Skeletal muscle satellite cell (primary cell): ENCODE data around the gene RASA1.

Experiments used
- H3K27me3 ChIP-seq: 2 replicates; pipeline ENCODE4 v1.7.0; 2013; ENCODE audit warnings: low read length; ENCODE audit not compliant: control insufficient read depth, insufficient read depth
- H3K36me3 ChIP-seq: 2 replicates; pipeline ENCODE4 v1.7.0; 2013; ENCODE audit warnings: mild to moderate bottlenecking, control low read depth, low read length; ENCODE audit not compliant: insufficient read depth
- H3K4me1 ChIP-seq: 2 replicates; pipeline ENCODE4 v1.7.0; 2013; ENCODE audit warnings: low read length; ENCODE audit not compliant: control insufficient read depth, insufficient read depth
- H3K4me2 ChIP-seq: 2 replicates; pipeline ENCODE4 v1.7.0; 2013; ENCODE audit warnings: mild to moderate bottlenecking, low read length
- H3K4me3 ChIP-seq: 2 replicates; pipeline ENCODE4 v1.7.0; 2013; ENCODE audit warnings: low read length
- H3K9ac ChIP-seq: 2 replicates; pipeline ENCODE4 v1.7.0; 2013; ENCODE audit warnings: mild to moderate bottlenecking, low read depth, low read length, moderate library complexity
- H3K9me3 ChIP-seq: replicated peaks from 2 replicates; pipeline ENCODE4 v1.7.0; 2013; ENCODE audit warnings: mild to moderate bottlenecking, control low read depth, low read length

Gene RASA1

GRCh38 chr5:87321605-87322004, 53.9 kb downstream of the RASA1 start:
- peaks cover 3% of the 10 kb centered on the region for H3K4me1 ChIP-seq

GRCh38 chr5:87322381-87322780, 54.7 kb downstream of the RASA1 start:
- Histone ChIP-seq H3K27me3 (no peaks in the 10 kb centered on the region), H3K4me2 (no peak overlapping the region), H3K9ac (no peak overlapping the region)

More at GRCh38 chr5:87321605-87322004, 53.9 kb downstream of the RASA1 start:
- Histone ChIP-seq H3K4me2 (no peak overlapping the region), H3K27me3 (no peaks in the 10 kb centered on the region), H3K36me3 (no peaks in the 10 kb centered on the region), H3K9me3 (no peaks in the 10 kb centered on the region), H3K4me3 (no peak overlapping the region), H3K9ac (no peak overlapping the region)

GRCh38 chr5:87327998-87328397, 60.3 kb downstream of the RASA1 start:
- H3K9me3 ChIP-seq, result no peaks in the 10 kb centered on the region
- H3K4me1 ChIP-seq, result peaks cover 31% of the 10 kb centered on the region
- no peaks in the 10 kb centered on the region for H3K27me3 ChIP-seq
- no peak overlapping the region for H3K4me2 ChIP-seq
- no peak overlapping the region for H3K9ac ChIP-seq
- H3K36me3 ChIP-seq, result peaks cover 5% of the 10 kb centered on the region
- H3K4me3 ChIP-seq, result no peak overlapping the region

More at GRCh38 chr5:87322381-87322780, 54.7 kb downstream of the RASA1 start:
- no peaks in the 10 kb centered on the region for H3K9me3 ChIP-seq
- H3K4me1 ChIP-seq, result peaks cover 11% of the 10 kb centered on the region
- H3K4me3 ChIP-seq, result no peak overlapping the region
- no peaks in the 10 kb centered on the region for H3K36me3 ChIP-seq

GRCh38 chr5:87329114-87329513, 61.4 kb downstream of the RASA1 start:
- no peak overlapping the region for H3K9ac ChIP-seq
- H3K4me1 ChIP-seq, result peaks cover 31% of the 10 kb centered on the region
- H3K9me3 ChIP-seq, result no peaks in the 10 kb centered on the region
- H3K4me2 ChIP-seq, result no peak overlapping the region
- no peaks in the 10 kb centered on the region for H3K27me3 ChIP-seq
- no peak overlapping the region for H3K4me3 ChIP-seq
- peaks cover 10% of the 10 kb centered on the region for H3K36me3 ChIP-seq

- no peaks in the 10 kb centered on the region for H3K27me3 ChIP-seq
- no peaks in the 10 kb centered on the region for H3K9me3 ChIP-seq
- H3K4me2 ChIP-seq, result no peak overlapping the region
- H3K4me3 ChIP-seq, result no peak overlapping the region
- H3K9ac ChIP-seq, result no peak overlapping the region
- H3K36me3 ChIP-seq, result peaks cover 54% of the 10 kb centered on the region
- H3K4me1 ChIP-seq, result no peaks in the 10 kb centered on the region
Observed at GRCh38 chr5:87339986-87340385, 72.3 kb downstream of the RASA1 start.

- no peak overlapping the region for H3K4me2 ChIP-seq
- H3K36me3 ChIP-seq, result peaks cover 55% of the 10 kb centered on the region
- no peaks in the 10 kb centered on the region for H3K27me3 ChIP-seq
- no peak overlapping the region for H3K4me3 ChIP-seq
- H3K9ac ChIP-seq, result no peak overlapping the region
- no peaks in the 10 kb centered on the region for H3K9me3 ChIP-seq
- no peaks in the 10 kb centered on the region for H3K4me1 ChIP-seq
Observed at GRCh38 chr5:87340716-87341115, 73.0 kb downstream of the RASA1 start.

- Histone ChIP-seq H3K9me3 (no peaks in the 10 kb centered on the region), H3K4me1 (no peaks in the 10 kb centered on the region), H3K9ac (no peak overlapping the region), H3K4me3 (no peak overlapping the region), H3K4me2 (no peak overlapping the region), H3K36me3 (peaks cover 32% of the 10 kb centered on the region), H3K27me3 (no peaks in the 10 kb centered on the region)
Observed at GRCh38 chr5:87347272-87347671, 79.6 kb downstream of the RASA1 start.

GRCh38 chr5:87347841-87348240, 80.2 kb downstream of the RASA1 start:
- Histone ChIP-seq H3K4me1 (no peaks in the 10 kb centered on the region), H3K27me3 (no peaks in the 10 kb centered on the region), H3K4me2 (no peak overlapping the region), H3K4me3 (no peak overlapping the region), H3K9me3 (no peaks in the 10 kb centered on the region), H3K9ac (no peak overlapping the region), H3K36me3 (peaks cover 26% of the 10 kb centered on the region)

GRCh38 chr5:87354496-87354895, 86.8 kb downstream of the RASA1 start:
- Histone ChIP-seq H3K27me3 (no peaks in the 10 kb centered on the region), H3K4me3 (no peak overlapping the region), H3K4me2 (no peak overlapping the region), H3K9me3 (no peaks in the 10 kb centered on the region), H3K4me1 (no peaks in the 10 kb centered on the region), H3K36me3 (peaks cover 52% of the 10 kb centered on the region), H3K9ac (no peak overlapping the region)

- Histone ChIP-seq H3K4me1 (peaks cover 5% of the 10 kb centered on the region), H3K9me3 (no peaks in the 10 kb centered on the region), H3K4me2 (no peak overlapping the region), H3K9ac (no peak overlapping the region), H3K27me3 (no peaks in the 10 kb centered on the region), H3K4me3 (no peak overlapping the region), H3K36me3 (peaks cover 48% of the 10 kb centered on the region)
Observed at GRCh38 chr5:87359106-87359505, 91.4 kb downstream of the RASA1 start.

- H3K4me2 ChIP-seq, result no peak overlapping the region
- no peak overlapping the region for H3K4me3 ChIP-seq
- H3K36me3 ChIP-seq, result peaks cover 46% of the 10 kb centered on the region
- peaks cover 5% of the 10 kb centered on the region for H3K4me1 ChIP-seq
- no peaks in the 10 kb centered on the region for H3K27me3 ChIP-seq
- no peak overlapping the region for H3K9ac ChIP-seq
- H3K9me3 ChIP-seq, result no peaks in the 10 kb centered on the region
Observed at GRCh38 chr5:87360132-87360531, 92.4 kb downstream of the RASA1 start.

- Histone ChIP-seq H3K4me2 (no peak overlapping the region), H3K36me3 (peaks cover 42% of the 10 kb centered on the region), H3K9me3 (no peaks in the 10 kb centered on the region), H3K4me3 (no peak overlapping the region), H3K4me1 (peaks cover 5% of the 10 kb centered on the region), H3K9ac (no peak overlapping the region), H3K27me3 (no peaks in the 10 kb centered on the region)
Observed at GRCh38 chr5:87361031-87361445, 93.4 kb downstream of the RASA1 start.
